CD4-positive, alpha-beta memory T cell (primary cell): Measurements from ENCODE around the gene CIROP. TPM values are rescaled to one million over a fixed set of nuclear protein-coding genes. Genes with fewer than 3 reads are reported as not detected.

Source experiments
- CTCF ChIA-PET: fragments of 350-600 bp; sonication (Branson Sonifier 250); formaldehyde crosslinking; loops from one replicate; lab custom pipeline; 2021; ENCODE audit warnings: inconsistent platforms; ENCODE audit not compliant: partially characterized antibody; lab: Charles Lee
- POLR2A ChIA-PET: fragments of 350-600 bp; sonication (Branson Sonifier 250); formaldehyde crosslinking; loops from one replicate; lab custom pipeline; 2021; ENCODE audit not compliant: partially characterized antibody; lab: Charles Lee
- DNase-seq, 5 donors: peaks; one replicate each; pipeline versions ENCODE4 v3.0.0 to v3.0.0-alpha.2; 2020 to 2022; ENCODE audit warnings: mixed read lengths in 1 of 5
- H3K27ac ChIP-seq: one replicate; pipeline ENCODE4 v1.7.0; 2013; ENCODE audit warnings: low read depth, low read length
- H3K27me3 ChIP-seq: 2 replicates; pipeline ENCODE4 v1.7.0; 2013; ENCODE audit warnings: mild to moderate bottlenecking, low read length, moderate library complexity; ENCODE audit not compliant: insufficient read depth
- H3K36me3 ChIP-seq: 2 replicates; pipeline ENCODE4 v1.7.0; 2013; ENCODE audit warnings: mild to moderate bottlenecking, low read length, moderate library complexity; ENCODE audit not compliant: insufficient read depth
- H3K4me1 ChIP-seq: 2 replicates; pipeline ENCODE4 v1.7.0; 2013; ENCODE audit warnings: mild to moderate bottlenecking, low read length, moderate library complexity; ENCODE audit not compliant: insufficient read depth
- H3K4me3 ChIP-seq, 2 donors: one replicate each; pipeline ENCODE4 v1.7.0; 2013; ENCODE audit warnings: low read length in 2 of 2, mild to moderate bottlenecking in 1 of 2
- H3K9me3 ChIP-seq, 2 donors: one replicate each; pipeline ENCODE4 v1.7.0; 2013; ENCODE audit warnings: low read length in 2 of 2, control low read depth in 1 of 2; ENCODE audit not compliant: control insufficient read depth in 1 of 2
- H3K27ac Mint-ChIP-seq, 7 donors: one replicate each; pipeline ENCODE4 v1.8.0; 2020 to 2021; ENCODE audit warnings: mixed read lengths in 7 of 7, mild to moderate bottlenecking in 6 of 7, inconsistent platforms in 3 of 7, moderate library complexity in 3 of 7
- H3K27me3 Mint-ChIP-seq, 2 donors: one replicate each; pipeline ENCODE4 v1.8.0; 2020 to 2021; ENCODE audit warnings: mixed read lengths in 2 of 2
- H3K36me3 Mint-ChIP-seq, 2 donors: one replicate each; pipeline ENCODE4 v1.8.0; 2020 to 2021; ENCODE audit warnings: mixed read lengths in 2 of 2, inconsistent platforms in 1 of 2, mild to moderate bottlenecking in 1 of 2
- H3K4me1 Mint-ChIP-seq, 4 donors: one replicate each; pipeline ENCODE4 v1.8.0; 2020 to 2021; ENCODE audit warnings: mixed read lengths in 4 of 4, mild to moderate bottlenecking in 1 of 4
- H3K4me3 Mint-ChIP-seq, 8 donors: one replicate each; pipeline ENCODE4 v1.8.0; 2020 to 2021; ENCODE audit warnings: mixed read lengths in 8 of 8, mild to moderate bottlenecking in 7 of 8, moderate library complexity in 6 of 8, inconsistent platforms in 3 of 8
- H3K9me3 Mint-ChIP-seq, 8 donors: one replicate each; pipeline ENCODE4 v1.8.0; 2020 to 2021; ENCODE audit warnings: mixed read lengths in 8 of 8, mild to moderate bottlenecking in 5 of 8, inconsistent platforms in 3 of 8, moderate library complexity in 1 of 8
- intact Hi-C: fragments of 100-400 bp; cut with micrococcal nuclease; formaldehyde crosslinking; loops from one replicate; pipeline ENCODE4 v1.15.1; 2023
- polyA plus RNA-seq, 2 donors: library from polyadenylated mRNA; unstranded; fragments of 300-500 nt; fragmentation: Illumina TruSeq; gene quantifications; one replicate each; pipeline ENCODE4 v1.2.3, GENCODE V29; 2021
- total RNA-seq, 2 experiments: library from RNA; stranded (reverse); gene quantifications; one replicate each; pipeline ENCODE4 v1.2.3, GENCODE V29; 2021

Gene CIROP
- total and polyA plus RNA-seq, 4 experiments from 2014 or later = not detected

- H3K36me3 ChIP-seq = peaks cover 50% of the 10 kb centered on the region
- no peak overlapping the region for H3K27ac ChIP-seq
- DNase-seq = peak; percentile 77 to 81 (median 78)
- Mint-ChIP-seq H3K27ac (peak overlapping the region; percentile 34 to 93 (median 87)), H3K9me3 (no peaks in the 10 kb centered on the region), H3K4me3 (peak overlapping the region in 7 of 8 donors; percentile 34 to 74 (median 61)), H3K36me3 (peaks cover 27 to 68% of the 10 kb centered on the region in 2 donors), H3K27me3 (no peaks in the 10 kb centered on the region), H3K4me1 (peaks cover 19 to 41% (median 32%) of the 10 kb centered on the region in 4 donors)
- H3K9me3 ChIP-seq = no peaks in the 10 kb centered on the region
- POLR2A ChIA-PET = interaction anchor here (0.8 to 2.2 kb wide), 12 partner anchors 8 to 303 kb away, joined by 3 to 37 read pairs (median 4); partner anchors contain the start of genes ACIN1, AJUBA, C14orf119 and OXA1L
- no peak overlapping the region for H3K4me3 ChIP-seq
- peaks cover 28% of the 10 kb centered on the region for H3K4me1 ChIP-seq
- CTCF ChIA-PET = interaction anchor here (0.7 to 19.0 kb wide), 62 partner anchors 10 to 913 kb away, joined by 3 to 1070 read pairs (median 4); partner anchors contain the start of genes ACIN1, AJUBA, C14orf119 and CDH24
- no peaks in the 10 kb centered on the region for H3K27me3 ChIP-seq
- intact Hi-C loops = loop anchor here (1.0 to 2.0 kb wide), 6 partner anchors 8 to 312 kb away; partner anchors contain the start of genes ACIN1 and C14orf119
These were observed 35.9 kb downstream of the CIROP start for GRCh38 chr14:23068789-23069412.

- ChIA-PET CTCF (interaction anchor here (0.7 to 19.0 kb wide), 62 partner anchors 9 to 913 kb away, joined by 3 to 1070 read pairs (median 4); partner anchors contain the start of genes ACIN1, AJUBA, C14orf119 and CDH24), POLR2A (interaction anchor here (0.8 to 2.2 kb wide), 11 partner anchors 9 to 302 kb away, joined by 3 to 37 read pairs (median 5); partner anchors contain the start of genes ACIN1, AJUBA, C14orf119 and OXA1L)
- H3K9me3 Mint-ChIP-seq = no peaks in the 10 kb centered on the region
- intact Hi-C loops = loop anchor here (2.0 kb wide), 2 partner anchors 53 to 313 kb away; no protein-coding TSS in a partner anchor
- no peaks in the 10 kb centered on the region for H3K27me3 Mint-ChIP-seq
- H3K27ac ChIP-seq = no peak overlapping the region
- H3K9me3 ChIP-seq = no peaks in the 10 kb centered on the region
- peaks cover 19 to 44% (median 32%) of the 10 kb centered on the region in 4 donors for H3K4me1 Mint-ChIP-seq
- H3K4me3 Mint-ChIP-seq = peak overlapping the region in 1 of 8 donors; percentile 74
- no peaks in the 10 kb centered on the region for H3K27me3 ChIP-seq
- peaks cover 58% of the 10 kb centered on the region for H3K36me3 ChIP-seq
- peaks cover 28% of the 10 kb centered on the region for H3K4me1 ChIP-seq
- no peak for DNase-seq
- H3K27ac Mint-ChIP-seq = peak overlapping the region in 3 of 7 donors; percentile 83 to 89 (median 87)
- H3K4me3 ChIP-seq = no peak overlapping the region
- H3K36me3 Mint-ChIP-seq = peaks cover 33 to 75% of the 10 kb centered on the region in 2 donors
These were observed 36.7 kb downstream of the CIROP start for GRCh38 chr14:23067847-23068788.

GRCh38 chr14:23066855-23067744 is 37.7 kb downstream of the CIROP start:
- Mint-ChIP-seq H3K4me1 (peaks cover 19 to 40% (median 28%) of the 10 kb centered on the region in 4 donors), H3K27ac (no peak overlapping the region), H3K36me3 (peaks cover 40 to 76% of the 10 kb centered on the region in 2 donors)

GRCh38 chr14:23066368-23066767 is 38.4 kb downstream of the CIROP start:
- H3K9me3 Mint-ChIP-seq = no peaks in the 10 kb centered on the region
- H3K36me3 Mint-ChIP-seq = peaks cover 41 to 73% of the 10 kb centered on the region in 2 donors
- Histone ChIP-seq H3K27me3 (no peaks in the 10 kb centered on the region), H3K4me1 (peaks cover 18% of the 10 kb centered on the region), H3K4me3 (no peak overlapping the region), H3K27ac (no peak overlapping the region), H3K9me3 (no peaks in the 10 kb centered on the region), H3K36me3 (peaks cover 59% of the 10 kb centered on the region)
- H3K27ac Mint-ChIP-seq = peak overlapping the region in 1 of 7 donors; percentile 12
- intact Hi-C loops = no loop called here
- H3K4me3 Mint-ChIP-seq = no peak overlapping the region
- DNase-seq = no peak
- POLR2A ChIA-PET = no interaction called here
- CTCF ChIA-PET = interaction anchor here (0.9 to 19.0 kb wide), 6 partner anchors 9 to 495 kb away, joined by 3 to 1070 read pairs (median 3); partner anchors contain the start of gene AJUBA
- H3K27me3 Mint-ChIP-seq = no peaks in the 10 kb centered on the region
- H3K4me1 Mint-ChIP-seq = peaks cover 13 to 33% (median 21%) of the 10 kb centered on the region in 4 donors

More at GRCh38 chr14:23066855-23067744, 37.7 kb downstream of the CIROP start:
- H3K4me3 ChIP-seq = no peak overlapping the region
- intact Hi-C loops = no loop called here
- no peak overlapping the region for H3K27ac ChIP-seq
- H3K4me1 ChIP-seq = peaks cover 25% of the 10 kb centered on the region
- ChIA-PET POLR2A (interaction anchor here (0.8 to 2.2 kb wide), 3 partner anchors 8 to 60 kb away, joined by 5 to 37 read pairs (median 16); partner anchors contain the start of genes ACIN1 and C14orf119), CTCF (interaction anchor here (1.0 to 19.0 kb wide), 11 partner anchors 8 to 496 kb away, joined by 3 to 1070 read pairs (median 13); partner anchors contain the start of genes AJUBA and CDH24)
- no peak for DNase-seq
- H3K9me3 ChIP-seq = no peaks in the 10 kb centered on the region
- H3K4me3 Mint-ChIP-seq = no peak overlapping the region
- peaks cover 58% of the 10 kb centered on the region for H3K36me3 ChIP-seq
- H3K27me3 Mint-ChIP-seq = no peaks in the 10 kb centered on the region
- H3K9me3 Mint-ChIP-seq = no peaks in the 10 kb centered on the region
- no peaks in the 10 kb centered on the region for H3K27me3 ChIP-seq

GRCh38 chr14:23063601-23064000 is 41.2 kb downstream of the CIROP start:
- peaks cover 4% of the 10 kb centered on the region for H3K4me1 ChIP-seq
- DNase-seq = no peak
- ChIA-PET CTCF (interaction anchor here (19.0 kb wide), 1 partner anchor 83 kb away, joined by 1070 read pairs; the partner anchor contains the start of gene AJUBA), POLR2A (interaction anchor here (9.4 kb wide), 1 partner anchor 77 kb away, joined by 82 read pairs; no protein-coding TSS in a partner anchor)
- no peaks in the 10 kb centered on the region for H3K27me3 ChIP-seq
- no peak overlapping the region for H3K27ac ChIP-seq
- no peaks in the 10 kb centered on the region for H3K27me3 Mint-ChIP-seq
- no peaks in the 10 kb centered on the region for H3K9me3 ChIP-seq
- H3K36me3 ChIP-seq = peaks cover 74% of the 10 kb centered on the region
- H3K36me3 Mint-ChIP-seq = peaks cover 51 to 79% of the 10 kb centered on the region in 2 donors
- H3K4me1 Mint-ChIP-seq = peaks cover 0 to 13% (median 4%) of the 10 kb centered on the region in 4 donors
- no peak overlapping the region for H3K4me3 ChIP-seq
- H3K9me3 Mint-ChIP-seq = no peaks in the 10 kb centered on the region
- H3K4me3 Mint-ChIP-seq = peak overlapping the region in 1 of 8 donors; percentile 4
- intact Hi-C loops = no loop called here
- H3K27ac Mint-ChIP-seq = no peak overlapping the region

- H3K4me3 ChIP-seq = no peak overlapping the region
- no peaks in the 10 kb centered on the region for H3K27me3 Mint-ChIP-seq
- POLR2A ChIA-PET = interaction anchor here (1.6 to 9.4 kb wide), 2 partner anchors 76 to 89 kb away, joined by 4 to 82 read pairs; no protein-coding TSS in a partner anchor
- peaks cover 50 to 74% of the 10 kb centered on the region in 2 donors for H3K36me3 Mint-ChIP-seq
- no peak for DNase-seq
- CTCF ChIA-PET = interaction anchor here (0.6 to 19.0 kb wide), 6 partner anchors 15 to 1585 kb away, joined by 3 to 1070 read pairs (median 6); partner anchors contain the start of genes AJUBA, PRMT5, RAB2B and TOX4
- H3K36me3 ChIP-seq = peaks cover 60% of the 10 kb centered on the region
- H3K4me1 Mint-ChIP-seq = peaks cover 5 to 13% (median 7%) of the 10 kb centered on the region in 4 donors
- H3K9me3 ChIP-seq = no peaks in the 10 kb centered on the region
- no peak overlapping the region for H3K4me3 Mint-ChIP-seq
- no peak overlapping the region for H3K27ac ChIP-seq
- intact Hi-C loops = no loop called here
- H3K27ac Mint-ChIP-seq = peak overlapping the region in 1 of 7 donors; percentile 12
- no peaks in the 10 kb centered on the region for H3K27me3 ChIP-seq
- H3K4me1 ChIP-seq = peaks cover 7% of the 10 kb centered on the region
- no peaks in the 10 kb centered on the region for H3K9me3 Mint-ChIP-seq
These were observed 42.8 kb downstream of the CIROP start for GRCh38 chr14:23062002-23062401.
